HepG2 (cell line): ENCODE measurements around the gene FAM53C. TPM values are rescaled to one million over a fixed set of nuclear protein-coding genes. Genes with fewer than 3 reads are reported as not detected.
A peak's percentile ranks its signal among the peaks of the same experiment; 100 is the strongest.

Experiments
- HNRNPL ChIP-seq: fragments of 200-400 bp; formaldehyde crosslinking; IDR thresholded peaks from 2 replicates; pipeline ENCODE4 v1.6.1; 2017; ENCODE audit warnings: mild to moderate bottlenecking, low read depth, low read length
- JUNB ChIP-seq: sonication (generic); formaldehyde crosslinking; IDR thresholded peaks from 2 replicates; pipeline ENCODE4 v1.8.0; 2022; ENCODE audit warnings: missing genetic modification reagents, mild to moderate bottlenecking, borderline replicate concordance
- MATR3 ChIP-seq: sonication (generic); formaldehyde crosslinking; IDR thresholded peaks from 2 replicates; pipeline ENCODE4 v1.4.0; 2020; ENCODE audit warnings: missing genetic modification reagents
- MTA1 ChIP-seq: sonication (generic); formaldehyde crosslinking; IDR thresholded peaks from 2 replicates; pipeline ENCODE4 v1.4.0; 2020; ENCODE audit warnings: missing genetic modification reagents, mild to moderate bottlenecking, borderline replicate concordance
- MXD4 ChIP-seq: IDR thresholded peaks from 2 replicates; pipeline ENCODE4 v1.6.1; 2016; ENCODE audit warnings: mild to moderate bottlenecking, missing biosample characterization, missing genetic modification reagents
- NONO ChIP-seq, 2 experiments: fragments of 450-650 bp in 1 of 2; sonication (generic) in 1 of 2; formaldehyde crosslinking in 1 of 2; IDR thresholded peaks in 1 of 2; conservative IDR thresholded peaks in 1 of 2; 2 replicates each; pipeline versions ENCODE4 v1.6.1 to v1.8.0; 2017 to 2022; ENCODE audit warnings: mild to moderate bottlenecking in 1 of 2, missing genetic modification reagents in 1 of 2, moderate library complexity in 1 of 2
- SIX1 ChIP-seq: sonication (generic); formaldehyde crosslinking; IDR thresholded peaks from 2 replicates; pipeline ENCODE4 v1.4.0; 2020; ENCODE audit warnings: missing genetic modification reagents, borderline replicate concordance
- TBX2 ChIP-seq: sonication (generic); formaldehyde crosslinking; IDR thresholded peaks from 2 replicates; pipeline ENCODE4 v1.5.0; 2020; ENCODE audit warnings: missing genetic modification reagents, mild to moderate bottlenecking, borderline replicate concordance
- THAP11 ChIP-seq: IDR thresholded peaks from 2 replicates; pipeline ENCODE4 v1.6.1; 2016; ENCODE audit warnings: missing biosample characterization, missing genetic modification reagents
- ZBTB20 ChIP-seq: sonication (generic); formaldehyde crosslinking; IDR thresholded peaks from 2 replicates; pipeline ENCODE4 v1.8.1; 2023; ENCODE audit warnings: missing genetic modification reagents, low read depth, mild to moderate bottlenecking, borderline replicate concordance
- ZFP36 ChIP-seq: fragments of 150-350 bp; IDR thresholded peaks from 2 replicates; pipeline ENCODE4 v1.6.1; 2018; ENCODE audit warnings: borderline replicate concordance, low read length, low read depth; ENCODE audit not compliant: partially characterized antibody
- ZKSCAN5 ChIP-seq: sonication (generic); formaldehyde crosslinking; IDR thresholded peaks from 2 replicates; pipeline ENCODE4 v1.5.1; 2020; ENCODE audit warnings: mild to moderate bottlenecking, missing genetic modification reagents
- ZNF33B ChIP-seq: sonication (generic); formaldehyde crosslinking; IDR thresholded peaks from 2 replicates; pipeline ENCODE4 v1.5.1; 2020; ENCODE audit warnings: mild to moderate bottlenecking, missing genetic modification reagents
- ZNF672 ChIP-seq: sonication (generic); formaldehyde crosslinking; IDR thresholded peaks from 2 replicates; pipeline ENCODE4 v1.8.1; 2022; ENCODE audit warnings: missing genetic modification reagents
- ZNF879 ChIP-seq: sonication (generic); formaldehyde crosslinking; IDR thresholded peaks from 2 replicates; pipeline ENCODE4 v1.8.1; 2023; ENCODE audit warnings: missing genetic modification reagents
- ZSCAN21 ChIP-seq: sonication (generic); formaldehyde crosslinking; IDR thresholded peaks from 2 replicates; pipeline ENCODE4 v1.8.0; 2022; ENCODE audit warnings: mild to moderate bottlenecking, missing genetic modification reagents, moderate library complexity, borderline replicate concordance
- ZSCAN25 ChIP-seq: sonication (generic); formaldehyde crosslinking; IDR thresholded peaks from 2 replicates; pipeline ENCODE4 v1.8.0; 2022; ENCODE audit warnings: mild to moderate bottlenecking, missing genetic modification reagents
- polyA plus RNA-seq, 8 experiments: library from polyadenylated mRNA; depleted of rRNA in 3 of 8; stranded (reverse) in 7 of 8; unstranded in 1 of 8; fragments of >200 nt; fragmentation: Illumina TruSeq in 4 of 8; extraction: Trizol in 4 of 8; gene quantifications; 2 replicates each; pipeline versions ENCODE4 v1.2.1 to v1.2.3, GENCODE V29; 2011 to 2016; ENCODE audit warnings: low read depth in 4 of 8, missing spikeins in 1 of 8, mixed read lengths in 1 of 8; ENCODE audit not compliant: insufficient read depth in 1 of 8
- total RNA-seq, 5 experiments: library from RNA; depleted of rRNA; stranded (reverse); fragments of >200 nt; fragmentation: Illumina TruSeq; extraction: Trizol; gene quantifications; 2 replicates each; pipeline ENCODE4 v1.2.3, GENCODE V29; 2016; ENCODE audit warnings: low read depth in 1 of 5
- TF ChIP-seq, protein P1 (sequence below): sonication (generic); formaldehyde crosslinking; IDR thresholded peaks from 2 replicates; pipeline ENCODE4 v1.9.0; 2021; ENCODE audit warnings: missing genetic modification reagents, mild to moderate bottlenecking, borderline replicate concordance
- TF ChIP-seq, protein P2 (sequence below): sonication (generic); formaldehyde crosslinking; conservative IDR thresholded peaks from 2 replicates; pipeline ENCODE4 v1.8.0; 2022; ENCODE audit warnings: mild to moderate bottlenecking, moderate library complexity, missing genetic modification reagents
- TF ChIP-seq, protein P3 (sequence below): sonication (generic); formaldehyde crosslinking; IDR thresholded peaks from 2 replicates; pipeline ENCODE4 v1.4.0; 2020; ENCODE audit warnings: mild to moderate bottlenecking, missing genetic modification reagents
- TF ChIP-seq, protein P4 (sequence below): sonication (generic); formaldehyde crosslinking; IDR thresholded peaks from 2 replicates; pipeline ENCODE4 v1.5.1; 2020; ENCODE audit warnings: mild to moderate bottlenecking, missing genetic modification reagents, borderline replicate concordance

The FAM53C gene
- total and polyA plus RNA-seq, 2 of the 13 experiments (the other 11 are each of a cell fraction or from before 2014, with no cell fraction given) = 26.9 to 30.1 TPM

DNA sequence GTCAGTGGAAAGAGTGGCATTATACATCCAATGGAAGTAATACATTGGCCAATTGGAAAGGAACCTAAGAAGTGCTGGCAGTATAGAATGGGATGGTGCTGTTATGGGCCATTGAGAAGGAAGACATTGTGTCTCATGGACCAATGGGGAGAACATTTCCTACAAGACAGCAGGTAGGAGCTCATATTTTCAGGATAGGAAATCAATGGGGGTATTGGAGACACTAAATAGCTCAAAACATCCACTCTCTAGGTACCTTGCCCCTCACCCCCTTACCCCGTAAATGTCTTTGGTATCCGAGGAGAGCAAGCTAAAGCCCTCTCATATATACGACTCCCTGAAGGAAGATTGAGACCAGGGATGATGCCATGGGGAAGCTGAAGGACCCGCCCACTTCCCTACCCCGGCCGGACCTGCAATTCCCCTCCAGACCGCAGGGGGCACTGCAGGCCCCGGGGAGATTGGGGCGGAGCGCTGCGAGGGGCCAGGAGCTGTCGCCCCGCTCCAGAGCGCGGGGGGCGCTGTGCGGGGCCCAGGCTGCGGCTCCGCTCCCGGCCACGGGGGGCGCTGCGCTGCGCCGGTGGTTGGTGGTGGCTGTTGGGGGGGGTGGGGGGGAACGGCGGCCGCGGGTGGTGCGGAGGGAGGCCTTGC is 14.1 kb downstream of the FAM53C start, which contains the start of gene KDM3B (continued):
- TF ChIP-seq, protein P1, sequence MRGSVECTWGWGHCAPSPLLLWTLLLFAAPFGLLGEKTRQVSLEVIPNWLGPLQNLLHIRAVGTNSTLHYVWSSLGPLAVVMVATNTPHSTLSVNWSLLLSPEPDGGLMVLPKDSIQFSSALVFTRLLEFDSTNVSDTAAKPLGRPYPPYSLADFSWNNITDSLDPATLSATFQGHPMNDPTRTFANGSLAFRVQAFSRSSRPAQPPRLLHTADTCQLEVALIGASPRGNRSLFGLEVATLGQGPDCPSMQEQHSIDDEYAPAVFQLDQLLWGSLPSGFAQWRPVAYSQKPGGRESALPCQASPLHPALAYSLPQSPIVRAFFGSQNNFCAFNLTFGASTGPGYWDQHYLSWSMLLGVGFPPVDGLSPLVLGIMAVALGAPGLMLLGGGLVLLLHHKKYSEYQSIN (CRISPR knock-in tag) = no peak
- TF ChIP-seq, protein P2, sequence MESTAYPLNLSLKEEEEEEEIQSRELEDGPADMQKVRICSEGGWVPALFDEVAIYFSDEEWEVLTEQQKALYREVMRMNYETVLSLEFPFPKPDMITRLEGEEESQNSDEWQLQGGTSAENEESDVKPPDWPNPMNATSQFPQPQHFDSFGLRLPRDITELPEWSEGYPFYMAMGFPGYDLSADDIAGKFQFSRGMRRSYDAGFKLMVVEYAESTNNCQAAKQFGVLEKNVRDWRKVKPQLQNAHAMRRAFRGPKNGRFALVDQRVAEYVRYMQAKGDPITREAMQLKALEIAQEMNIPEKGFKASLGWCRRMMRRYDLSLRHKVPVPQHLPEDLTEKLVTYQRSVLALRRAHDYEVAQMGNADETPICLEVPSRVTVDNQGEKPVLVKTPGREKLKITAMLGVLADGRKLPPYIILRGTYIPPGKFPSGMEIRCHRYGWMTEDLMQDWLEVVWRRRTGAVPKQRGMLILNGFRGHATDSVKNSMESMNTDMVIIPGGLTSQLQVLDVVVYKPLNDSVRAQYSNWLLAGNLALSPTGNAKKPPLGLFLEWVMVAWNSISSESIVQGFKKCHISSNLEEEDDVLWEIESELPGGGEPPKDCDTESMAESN (CRISPR knock-in tag) = peak; percentile 91
- no peak for TF ChIP-seq ZBTB20 (CRISPR knock-in tag)
- peak; percentile 29; the same call in 1 of the 2 replicates for TF ChIP-seq ZSCAN21
- no peak for TF ChIP-seq ZNF33B (CRISPR knock-in tag)
- no peak for TF ChIP-seq TBX2
- no peak for TF ChIP-seq MATR3 (CRISPR knock-in tag)
- no peak for TF ChIP-seq ZKSCAN5
- no peak for TF ChIP-seq ZNF672
- no peak for TF ChIP-seq ZNF879 (CRISPR knock-in tag)
- no peak for TF ChIP-seq HNRNPL
- TF ChIP-seq JUNB (CRISPR knock-in tag) = no peak
- TF ChIP-seq, protein P3, sequence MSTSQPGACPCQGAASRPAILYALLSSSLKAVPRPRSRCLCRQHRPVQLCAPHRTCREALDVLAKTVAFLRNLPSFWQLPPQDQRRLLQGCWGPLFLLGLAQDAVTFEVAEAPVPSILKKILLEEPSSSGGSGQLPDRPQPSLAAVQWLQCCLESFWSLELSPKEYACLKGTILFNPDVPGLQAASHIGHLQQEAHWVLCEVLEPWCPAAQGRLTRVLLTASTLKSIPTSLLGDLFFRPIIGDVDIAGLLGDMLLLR (CRISPR knock-in tag) = no peak
- 0 out of 2 replicates have a peak, but pooled peaks have one; percentile 35 for TF ChIP-seq SIX1
- TF ChIP-seq, protein P4, sequence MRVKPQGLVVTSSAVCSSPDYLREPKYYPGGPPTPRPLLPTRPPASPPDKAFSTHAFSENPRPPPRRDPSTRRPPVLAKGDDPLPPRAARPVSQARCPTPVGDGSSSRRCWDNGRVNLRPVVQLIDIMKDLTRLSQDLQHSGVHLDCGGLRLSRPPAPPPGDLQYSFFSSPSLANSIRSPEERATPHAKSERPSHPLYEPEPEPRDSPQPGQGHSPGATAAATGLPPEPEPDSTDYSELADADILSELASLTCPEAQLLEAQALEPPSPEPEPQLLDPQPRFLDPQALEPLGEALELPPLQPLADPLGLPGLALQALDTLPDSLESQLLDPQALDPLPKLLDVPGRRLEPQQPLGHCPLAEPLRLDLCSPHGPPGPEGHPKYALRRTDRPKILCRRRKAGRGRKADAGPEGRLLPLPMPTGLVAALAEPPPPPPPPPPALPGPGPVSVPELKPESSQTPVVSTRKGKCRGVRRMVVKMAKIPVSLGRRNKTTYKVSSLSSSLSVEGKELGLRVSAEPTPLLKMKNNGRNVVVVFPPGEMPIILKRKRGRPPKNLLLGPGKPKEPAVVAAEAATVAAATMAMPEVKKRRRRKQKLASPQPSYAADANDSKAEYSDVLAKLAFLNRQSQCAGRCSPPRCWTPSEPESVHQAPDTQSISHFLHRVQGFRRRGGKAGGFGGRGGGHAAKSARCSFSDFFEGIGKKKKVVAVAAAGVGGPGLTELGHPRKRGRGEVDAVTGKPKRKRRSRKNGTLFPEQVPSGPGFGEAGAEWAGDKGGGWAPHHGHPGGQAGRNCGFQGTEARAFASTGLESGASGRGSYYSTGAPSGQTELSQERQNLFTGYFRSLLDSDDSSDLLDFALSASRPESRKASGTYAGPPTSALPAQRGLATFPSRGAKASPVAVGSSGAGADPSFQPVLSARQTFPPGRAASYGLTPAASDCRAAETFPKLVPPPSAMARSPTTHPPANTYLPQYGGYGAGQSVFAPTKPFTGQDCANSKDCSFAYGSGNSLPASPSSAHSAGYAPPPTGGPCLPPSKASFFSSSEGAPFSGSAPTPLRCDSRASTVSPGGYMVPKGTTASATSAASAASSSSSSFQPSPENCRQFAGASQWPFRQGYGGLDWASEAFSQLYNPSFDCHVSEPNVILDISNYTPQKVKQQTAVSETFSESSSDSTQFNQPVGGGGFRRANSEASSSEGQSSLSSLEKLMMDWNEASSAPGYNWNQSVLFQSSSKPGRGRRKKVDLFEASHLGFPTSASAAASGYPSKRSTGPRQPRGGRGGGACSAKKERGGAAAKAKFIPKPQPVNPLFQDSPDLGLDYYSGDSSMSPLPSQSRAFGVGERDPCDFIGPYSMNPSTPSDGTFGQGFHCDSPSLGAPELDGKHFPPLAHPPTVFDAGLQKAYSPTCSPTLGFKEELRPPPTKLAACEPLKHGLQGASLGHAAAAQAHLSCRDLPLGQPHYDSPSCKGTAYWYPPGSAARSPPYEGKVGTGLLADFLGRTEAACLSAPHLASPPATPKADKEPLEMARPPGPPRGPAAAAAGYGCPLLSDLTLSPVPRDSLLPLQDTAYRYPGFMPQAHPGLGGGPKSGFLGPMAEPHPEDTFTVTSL (CRISPR knock-in tag) = no peak
- TF ChIP-seq MTA1 (CRISPR knock-in tag) = no peak
- 0 out of 2 replicates have a peak, but pooled peaks have one; percentile 36 for TF ChIP-seq MXD4
- no peak for TF ChIP-seq ZFP36
- no peak for TF ChIP-seq ZSCAN25
- peak; percentile 82 for TF ChIP-seq THAP11 (CRISPR knock-in tag)
- TF ChIP-seq NONO (IDR thresholded peaks at IDR 0.05) = no peak
- TF ChIP-seq NONO (CRISPR knock-in tag; conservative IDR thresholded peaks at IDR 0.05) = peak; percentile 75
